ENCODE measurements around the gene INS.

The INS gene

DNA sequence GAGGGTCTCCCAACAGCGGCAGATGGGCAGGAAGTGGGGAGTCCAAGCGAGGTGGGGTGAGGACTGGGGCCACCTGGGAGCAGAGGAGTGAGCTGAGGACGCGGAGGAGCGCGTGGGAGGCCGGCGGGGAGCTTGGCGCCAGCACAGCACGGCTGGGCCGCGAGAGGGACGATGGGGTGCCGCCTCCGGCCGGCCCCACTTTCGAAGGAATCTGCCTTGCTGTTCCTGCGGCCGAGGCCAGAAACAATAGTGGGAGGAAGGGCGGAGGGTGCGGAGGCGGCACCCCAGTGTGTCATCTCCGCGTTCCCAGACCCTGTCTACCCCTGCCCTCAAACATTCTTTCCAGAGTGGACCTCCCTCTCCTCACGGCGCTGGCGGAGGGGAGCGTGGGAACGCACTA, 5.5 kb downstream of the INS start:
- H3K36me3 ChIP-seq (ENCODE audit: insufficient read depth), result no peaks in the 10 kb centered on the region
- H3K79me2 ChIP-seq (ENCODE audit: insufficient read depth, low read depth), result no peaks in the 10 kb centered on the region
- H3K4me3 ChIP-seq (IDR thresholded peaks at IDR 0.05; ENCODE audit: insufficient read depth, low read depth, low read length), result no peak overlapping the region
- H3K27ac ChIP-seq, result no peak overlapping the region
- no peak overlapping the region for H2AFZ ChIP-seq (ENCODE audit: low read depth)
- H3K4me1 ChIP-seq (ENCODE audit: low read depth, poor library complexity, severe bottlenecking), result no peaks in the 10 kb centered on the region
- no peaks in the 10 kb centered on the region for H4K20me1 ChIP-seq (ENCODE audit: insufficient read depth)
- peaks cover 83% of the 10 kb centered on the region for H3K27me3 ChIP-seq (ENCODE audit: insufficient read depth, low read depth)
- no peak overlapping the region for H3K4me2 ChIP-seq
- H3K9ac ChIP-seq, result no peak overlapping the region
- TF ChIP-seq, protein P1, sequence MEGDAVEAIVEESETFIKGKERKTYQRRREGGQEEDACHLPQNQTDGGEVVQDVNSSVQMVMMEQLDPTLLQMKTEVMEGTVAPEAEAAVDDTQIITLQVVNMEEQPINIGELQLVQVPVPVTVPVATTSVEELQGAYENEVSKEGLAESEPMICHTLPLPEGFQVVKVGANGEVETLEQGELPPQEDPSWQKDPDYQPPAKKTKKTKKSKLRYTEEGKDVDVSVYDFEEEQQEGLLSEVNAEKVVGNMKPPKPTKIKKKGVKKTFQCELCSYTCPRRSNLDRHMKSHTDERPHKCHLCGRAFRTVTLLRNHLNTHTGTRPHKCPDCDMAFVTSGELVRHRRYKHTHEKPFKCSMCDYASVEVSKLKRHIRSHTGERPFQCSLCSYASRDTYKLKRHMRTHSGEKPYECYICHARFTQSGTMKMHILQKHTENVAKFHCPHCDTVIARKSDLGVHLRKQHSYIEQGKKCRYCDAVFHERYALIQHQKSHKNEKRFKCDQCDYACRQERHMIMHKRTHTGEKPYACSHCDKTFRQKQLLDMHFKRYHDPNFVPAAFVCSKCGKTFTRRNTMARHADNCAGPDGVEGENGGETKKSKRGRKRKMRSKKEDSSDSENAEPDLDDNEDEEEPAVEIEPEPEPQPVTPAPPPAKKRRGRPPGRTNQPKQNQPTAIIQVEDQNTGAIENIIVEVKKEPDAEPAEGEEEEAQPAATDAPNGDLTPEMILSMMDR (conservative IDR thresholded peaks at IDR 0.05; ENCODE audit: low read depth, low read length), result no peak

DNA sequence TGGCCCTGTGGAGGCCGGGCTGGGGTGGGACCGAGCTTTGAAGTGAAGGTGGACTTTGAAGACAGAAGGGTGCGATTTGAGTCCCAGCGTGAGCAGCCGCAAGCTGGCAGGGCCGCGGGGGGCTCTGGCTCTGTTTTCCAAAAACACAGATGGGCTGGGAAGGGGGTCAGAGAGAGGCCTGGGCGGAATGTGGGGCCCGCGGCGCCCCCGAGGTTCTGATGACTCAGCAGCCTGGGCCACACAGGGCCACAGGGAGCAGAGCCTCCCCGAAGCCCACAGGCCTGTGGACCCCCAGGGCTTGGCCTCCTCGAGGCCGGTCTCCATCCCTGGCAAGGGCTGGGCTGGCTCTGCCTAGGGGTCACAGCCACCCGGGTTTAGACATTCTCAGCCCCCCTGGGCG, 6.1 kb downstream of the INS start:
- no peaks in the 10 kb centered on the region for H3K36me3 ChIP-seq (ENCODE audit: insufficient read depth)
- no peaks in the 10 kb centered on the region for H3K79me2 ChIP-seq (ENCODE audit: insufficient read depth, low read depth)
- H3K27me3 ChIP-seq (ENCODE audit: insufficient read depth, low read depth), result peaks cover 83% of the 10 kb centered on the region
- no peak overlapping the region for H3K4me3 ChIP-seq (IDR thresholded peaks at IDR 0.05; ENCODE audit: insufficient read depth, low read depth, low read length)
- H3K27ac ChIP-seq, result no peak overlapping the region
- H4K20me1 ChIP-seq (ENCODE audit: insufficient read depth), result no peaks in the 10 kb centered on the region
- TF ChIP-seq, protein P1 (conservative IDR thresholded peaks at IDR 0.05; ENCODE audit: low read depth, low read length), result no peak
- no peaks in the 10 kb centered on the region for H3K4me1 ChIP-seq (ENCODE audit: low read depth, poor library complexity, severe bottlenecking)
- no peak overlapping the region for H2AFZ ChIP-seq (ENCODE audit: low read depth)
- no peak overlapping the region for H3K4me2 ChIP-seq
- no peak overlapping the region for H3K9ac ChIP-seq

DNA sequence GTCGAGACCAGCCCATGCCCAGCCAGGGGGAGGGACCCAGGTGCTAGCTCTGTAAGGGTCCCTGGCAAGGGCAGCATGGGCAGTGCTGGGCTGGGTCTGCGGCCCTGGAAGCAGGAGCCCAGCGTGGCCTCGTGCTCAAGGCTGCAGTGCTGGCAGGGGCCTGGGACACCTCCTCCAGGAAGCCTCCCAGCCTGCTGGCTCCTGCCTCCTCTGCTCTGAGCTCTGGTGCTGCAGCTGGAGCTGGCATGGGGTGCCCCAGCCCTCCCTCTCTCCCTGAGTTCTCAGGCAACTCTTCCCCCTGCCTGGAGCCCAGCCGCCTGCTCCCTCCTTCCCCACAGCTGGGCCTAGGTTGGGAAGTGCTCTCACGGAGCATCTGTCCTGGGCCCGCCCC, 6.8 kb downstream of the INS start:
- H2AFZ ChIP-seq (ENCODE audit: low read depth), result no peak overlapping the region
- H3K9ac ChIP-seq, result no peak overlapping the region
- H3K4me1 ChIP-seq (ENCODE audit: low read depth, poor library complexity, severe bottlenecking), result no peaks in the 10 kb centered on the region
- H3K4me2 ChIP-seq, result no peak overlapping the region
- H4K20me1 ChIP-seq (ENCODE audit: insufficient read depth), result no peaks in the 10 kb centered on the region
- H3K27me3 ChIP-seq (ENCODE audit: insufficient read depth, low read depth), result peaks cover 84% of the 10 kb centered on the region
- H3K27ac ChIP-seq, result no peak overlapping the region
- H3K79me2 ChIP-seq (ENCODE audit: insufficient read depth, low read depth), result no peaks in the 10 kb centered on the region
- no peaks in the 10 kb centered on the region for H3K36me3 ChIP-seq (ENCODE audit: insufficient read depth)
- no peak overlapping the region for H3K4me3 ChIP-seq (IDR thresholded peaks at IDR 0.05; ENCODE audit: insufficient read depth, low read depth, low read length)
- TF ChIP-seq, protein P1 (conservative IDR thresholded peaks at IDR 0.05; ENCODE audit: low read depth, low read length), result no peak

DNA sequence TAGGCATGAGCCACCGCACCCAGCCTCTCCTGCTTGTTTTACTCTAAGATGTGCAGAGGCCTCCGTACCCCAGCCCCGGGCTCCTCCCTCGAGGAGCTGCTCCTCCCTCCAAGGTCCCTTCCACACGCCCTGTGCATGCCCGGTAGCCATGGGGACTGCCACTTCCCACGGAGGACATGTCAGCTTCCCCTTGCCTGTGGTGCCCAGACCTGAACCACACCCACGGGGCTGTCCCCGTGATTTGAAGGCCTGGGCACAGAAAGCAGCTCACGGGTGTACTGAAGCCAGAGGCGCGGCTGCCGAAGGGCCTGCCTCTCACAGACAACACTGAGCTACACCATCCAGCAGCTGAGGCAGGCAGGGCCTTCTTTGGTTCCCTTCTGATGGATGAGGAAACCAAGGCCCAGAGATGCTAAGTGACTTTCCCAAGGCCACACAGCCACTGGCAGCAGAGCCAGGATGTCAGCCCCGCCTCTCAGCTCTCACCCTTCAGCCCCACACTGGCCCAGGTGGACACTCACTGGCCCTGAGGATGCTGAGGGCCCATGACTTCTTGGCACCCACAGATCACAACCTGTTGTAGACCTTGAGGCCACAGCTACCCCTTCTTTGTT, 7.3 kb downstream of the INS start:
- no peaks in the 10 kb centered on the region for H3K36me3 ChIP-seq (ENCODE audit: insufficient read depth)
- H3K4me2 ChIP-seq, result no peak overlapping the region
- H3K27ac ChIP-seq, result no peak overlapping the region
- H3K4me1 ChIP-seq (ENCODE audit: low read depth, poor library complexity, severe bottlenecking), result no peaks in the 10 kb centered on the region
- no peaks in the 10 kb centered on the region for H4K20me1 ChIP-seq (ENCODE audit: insufficient read depth)
- H3K27me3 ChIP-seq (ENCODE audit: insufficient read depth, low read depth), result peaks cover 86% of the 10 kb centered on the region
- no peak overlapping the region for H3K9ac ChIP-seq
- no peak overlapping the region for H3K4me3 ChIP-seq (IDR thresholded peaks at IDR 0.05; ENCODE audit: insufficient read depth, low read depth, low read length)
- H2AFZ ChIP-seq (ENCODE audit: low read depth), result no peak overlapping the region
- TF ChIP-seq, protein P1 (conservative IDR thresholded peaks at IDR 0.05; ENCODE audit: low read depth, low read length), result no peak
- no peaks in the 10 kb centered on the region for H3K79me2 ChIP-seq (ENCODE audit: insufficient read depth, low read depth)

Data from KMS-11 (cell line).